Esophagus squamous epithelium (tissue), 5 donors: Measurements from ENCODE around the gene ADK. TPM values are rescaled to one million over a fixed set of nuclear protein-coding genes. Genes with fewer than 3 reads are reported as not detected.
"Not testable (repeated sequence)": the region's sequence is repeated elsewhere in the genome, so short reads cannot be mapped to it uniquely, and the experiment has no call there.

Experiments
- DNase-seq: peaks from one replicate; lab custom pipeline; 2025; lab: John Stamatoyannopoulos, UW
- H3K27ac ChIP-seq, 4 donors: fragments of 200-600 bp; sonication (generic); one replicate each; pipeline ENCODE4 v1.5.1; 2016 to 2019; ENCODE audit warnings: mild to moderate bottlenecking in 1 of 4
- H3K27me3 ChIP-seq, 4 donors: fragments of 200-600 bp; sonication (generic); 1 replicate in 3 of 4; 2 replicates in 1 of 4; pipeline versions ENCODE4 v1.5.1 to v1.6.0; 2017 to 2021; ENCODE audit warnings: antibody characterized with exemption in 1 of 4
- H3K36me3 ChIP-seq, 3 donors: fragments of 200-600 bp; sonication (generic); one replicate each; pipeline ENCODE4 v1.5.1; 2016 to 2019
- H3K4me1 ChIP-seq, 3 donors: fragments of 200-600 bp; sonication (generic); one replicate each; pipeline ENCODE4 v1.5.1; 2017 to 2019
- H3K4me3 ChIP-seq, 4 donors: fragments of 200-600 bp; sonication (generic); 1 replicate in 3 of 4; 2 replicates in 1 of 4; pipeline ENCODE4 v1.5.1; 2016 to 2019; ENCODE audit warnings: mild to moderate bottlenecking in 2 of 4, moderate library complexity in 1 of 4
- H3K9me3 ChIP-seq, 3 donors: fragments of 200-600 bp; sonication (generic); one replicate each; pipeline ENCODE4 v1.5.1; 2016 to 2019
- POLR2A ChIP-seq, 4 donors: fragments of 450-650 bp; IDR thresholded peaks; one replicate each; pipeline ENCODE4 v1.6.1; 2017; ENCODE audit warnings: antibody characterized with exemption in 4 of 4, mild to moderate bottlenecking in 4 of 4, moderate library complexity in 3 of 4
- WGBS, 2 donors: methylation state at CpG; one replicate each; pipeline ENCODE4 v1.1.5; 2018; 5-methylcytosine and 5-hydroxymethylcytosine counted together
- intact Hi-C: fragments of 100-400 bp; cut with DNase I; formaldehyde crosslinking; loops from one replicate; pipeline ENCODE4 v1.15.0; 2022
- total RNA-seq, 4 donors: library from RNA; depleted of rRNA; stranded (reverse); fragments of >200 nt; gene quantifications; one replicate each; pipeline ENCODE4 v1.1.0, GENCODE V29; 2016
- TF ChIP-seq, protein P1 (sequence below), 6 experiments: fragments of 450-650 bp in 4 of 6; fragments of 200-600 bp in 2 of 6; sonication (generic) in 2 of 6; IDR thresholded peaks; one replicate each; pipeline ENCODE4 v1.5.1; 2016 to 2019; ENCODE audit warnings: antibody characterized with exemption in 6 of 6, mild to moderate bottlenecking in 4 of 6, moderate library complexity in 4 of 6
- donor health status: DM: yes; HTN: yes; CAD: no.

ADK gene
- total RNA-seq, 4 donors from 2014 or later: 43.3 to 78.4 (median 68.4) TPM

DNA sequence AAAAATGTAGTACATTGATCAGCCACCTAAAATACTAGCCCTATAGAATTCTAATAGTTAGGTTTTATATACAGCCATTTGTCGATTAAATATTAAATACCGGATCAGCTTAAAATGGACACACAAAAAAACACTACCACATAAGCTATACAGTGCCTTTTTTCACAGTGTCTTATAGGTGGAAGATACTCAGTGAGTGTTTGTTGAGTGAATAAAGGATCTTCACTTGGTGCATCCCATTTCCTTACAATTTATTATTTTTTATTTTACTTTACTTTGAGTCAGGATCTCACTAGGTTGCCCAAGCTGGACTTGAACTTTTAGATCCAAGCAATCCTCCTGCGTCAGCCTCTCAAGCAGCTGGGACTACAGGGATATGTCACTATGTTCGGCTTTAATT is 340.0 kb downstream of the ADK start:
- WGBS, 2 donors: 95 to 100% methylated on average over 4 of the region's 4 CpGs
- Histone ChIP-seq H3K27me3 (no peaks in the 10 kb centered on the region), H3K27ac (no peak overlapping the region), H3K9me3 (no peaks in the 10 kb centered on the region), H3K36me3 (peaks cover 0 to 1% (median 0%) of the 10 kb centered on the region in 3 donors), H3K4me1 (peaks cover 0 to 5% (median 3%) of the 10 kb centered on the region in 3 donors), H3K4me3 (no peak overlapping the region)
- intact Hi-C loops: no loop called here
- no peak for TF ChIP-seq POLR2A (IDR thresholded peaks at IDR 0.05)
- TF ChIP-seq, protein P1, sequence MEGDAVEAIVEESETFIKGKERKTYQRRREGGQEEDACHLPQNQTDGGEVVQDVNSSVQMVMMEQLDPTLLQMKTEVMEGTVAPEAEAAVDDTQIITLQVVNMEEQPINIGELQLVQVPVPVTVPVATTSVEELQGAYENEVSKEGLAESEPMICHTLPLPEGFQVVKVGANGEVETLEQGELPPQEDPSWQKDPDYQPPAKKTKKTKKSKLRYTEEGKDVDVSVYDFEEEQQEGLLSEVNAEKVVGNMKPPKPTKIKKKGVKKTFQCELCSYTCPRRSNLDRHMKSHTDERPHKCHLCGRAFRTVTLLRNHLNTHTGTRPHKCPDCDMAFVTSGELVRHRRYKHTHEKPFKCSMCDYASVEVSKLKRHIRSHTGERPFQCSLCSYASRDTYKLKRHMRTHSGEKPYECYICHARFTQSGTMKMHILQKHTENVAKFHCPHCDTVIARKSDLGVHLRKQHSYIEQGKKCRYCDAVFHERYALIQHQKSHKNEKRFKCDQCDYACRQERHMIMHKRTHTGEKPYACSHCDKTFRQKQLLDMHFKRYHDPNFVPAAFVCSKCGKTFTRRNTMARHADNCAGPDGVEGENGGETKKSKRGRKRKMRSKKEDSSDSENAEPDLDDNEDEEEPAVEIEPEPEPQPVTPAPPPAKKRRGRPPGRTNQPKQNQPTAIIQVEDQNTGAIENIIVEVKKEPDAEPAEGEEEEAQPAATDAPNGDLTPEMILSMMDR (IDR thresholded peaks at IDR 0.05): no peak
- no peak for DNase-seq

DNA sequence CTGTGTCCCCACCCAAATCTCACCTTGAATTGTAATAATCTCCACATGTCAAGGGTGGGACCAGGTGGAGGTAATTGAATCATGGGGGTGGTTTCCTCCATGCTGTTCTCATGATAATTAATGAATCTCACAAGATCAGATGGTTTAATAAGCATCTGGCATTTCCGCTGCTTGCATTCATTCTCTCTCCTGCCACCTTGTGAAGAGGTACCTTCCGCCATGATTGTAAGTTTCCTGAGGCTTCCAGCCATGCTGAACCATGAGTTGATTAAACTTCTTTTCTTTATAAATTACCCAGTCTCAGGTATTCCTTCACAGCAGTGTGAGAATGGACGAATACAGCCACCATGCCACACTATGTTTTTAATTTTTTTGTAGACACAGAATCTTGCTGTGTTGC is 345.3 kb downstream of the ADK start:
- 100% methylated on average over 3 of the region's 3 CpGs for WGBS, 2 donors
- intact Hi-C loops: not testable (repeated sequence)

DNA sequence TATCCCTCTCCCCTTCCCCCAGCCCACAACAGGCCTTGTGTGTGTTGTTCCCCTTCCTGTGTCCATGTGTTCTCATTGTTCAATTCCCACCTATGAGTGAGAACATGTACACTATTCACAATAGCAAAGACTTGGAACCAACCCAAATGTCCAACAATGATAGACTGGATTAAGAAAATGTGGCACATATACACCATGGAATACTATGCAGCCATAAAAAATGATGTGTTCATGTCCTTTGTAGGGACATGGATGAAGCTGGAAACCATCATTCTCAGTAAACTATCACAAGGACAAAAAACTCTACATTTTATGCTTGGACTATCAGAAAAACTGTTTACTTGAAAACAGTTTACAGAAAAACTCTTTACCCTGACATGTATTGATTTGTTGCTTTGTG is 347.6 kb downstream of the ADK start:
- intact Hi-C loops, H3K27me3 ChIP-seq, H3K27ac ChIP-seq, DNase-seq, H3K4me3 ChIP-seq, H3K9me3 ChIP-seq, H3K36me3 ChIP-seq: not testable (repeated sequence)
- H3K4me1 ChIP-seq: peaks cover 0 to 29% (median 8%) of the 10 kb centered on the region in 3 donors

More for the DNA sequence above, 345.3 kb downstream of the ADK start:
- H3K27me3 ChIP-seq, DNase-seq, H3K4me3 ChIP-seq, H3K27ac ChIP-seq, H3K9me3 ChIP-seq, H3K36me3 ChIP-seq: not testable (repeated sequence)
- peaks cover 0 to 10% (median 0%) of the 10 kb centered on the region in 3 donors for H3K4me1 ChIP-seq

GRCh38 chr10:74500026-74500704 is 349.1 kb downstream of the ADK start:
- no peak overlapping the region for H3K27ac ChIP-seq

GRCh38 chr10:74500816-74501215 is 349.8 kb downstream of the ADK start:
- Histone ChIP-seq H3K4me1 (peaks cover 0 to 33% (median 12%) of the 10 kb centered on the region in 3 donors), H3K9me3 (no peaks in the 10 kb centered on the region), H3K36me3 (peaks cover 0 to 3% (median 0%) of the 10 kb centered on the region in 3 donors), H3K27ac (no peak overlapping the region), H3K4me3 (no peak overlapping the region), H3K27me3 (no peaks in the 10 kb centered on the region)
- intact Hi-C loops: no loop called here
- TF ChIP-seq, protein P1 (IDR thresholded peaks at IDR 0.05): no peak
- no peak for TF ChIP-seq POLR2A (IDR thresholded peaks at IDR 0.05)
- DNase-seq: no peak

More at GRCh38 chr10:74500026-74500704, 349.1 kb downstream of the ADK start:
- Histone ChIP-seq H3K4me3 (no peak overlapping the region), H3K27me3 (no peaks in the 10 kb centered on the region), H3K9me3 (no peaks in the 10 kb centered on the region), H3K36me3 (peaks cover 0 to 3% (median 0%) of the 10 kb centered on the region in 3 donors), H3K4me1 (peaks cover 0 to 33% (median 12%) of the 10 kb centered on the region in 3 donors)
- 75 to 86% methylated on average over 4 of the region's 4 CpGs for WGBS, 2 donors
- intact Hi-C loops: no loop called here
- DNase-seq: no peak
- TF ChIP-seq POLR2A (IDR thresholded peaks at IDR 0.05): no peak
- TF ChIP-seq, protein P1 (IDR thresholded peaks at IDR 0.05): no peak

DNA sequence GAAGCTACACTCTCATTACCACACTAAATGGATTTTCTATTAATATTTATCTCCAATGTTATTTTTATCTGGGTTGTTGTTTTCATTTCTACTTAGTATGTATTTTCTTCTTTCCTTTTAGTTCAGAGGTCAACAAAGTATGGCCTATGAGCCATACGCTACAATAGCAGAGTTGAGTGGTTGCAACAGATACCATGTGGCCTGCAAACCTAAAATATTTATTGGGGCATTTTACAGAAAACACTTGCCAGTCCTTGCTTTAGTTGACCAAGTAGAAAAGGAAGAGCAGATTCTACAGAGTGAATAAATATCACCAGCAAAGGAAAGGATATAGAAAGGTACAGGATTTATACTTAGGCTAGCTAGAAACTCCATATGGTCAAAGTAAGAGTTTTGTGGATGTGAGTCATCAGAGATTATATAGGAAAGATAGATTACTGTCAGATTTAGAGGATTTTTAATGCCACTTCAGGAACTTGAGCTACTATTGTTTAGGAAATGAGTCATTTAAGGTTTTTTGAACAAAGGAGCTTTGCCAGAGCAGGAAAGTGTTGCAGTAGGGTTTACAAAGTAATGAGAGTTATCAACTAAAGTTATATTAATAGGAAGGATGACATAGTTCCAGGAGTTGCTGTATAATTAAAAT is 352.1 kb downstream of the ADK start:
- WGBS, 2 donors: 78 to 91% methylated on average over 1 of the region's 1 CpG
- DNase-seq: no peak
- intact Hi-C loops: no loop called here

More for the DNA sequence above, 352.1 kb downstream of the ADK start:
- H3K27ac ChIP-seq: no peak overlapping the region
- H3K4me3 ChIP-seq: no peak overlapping the region
- H3K27me3 ChIP-seq: no peaks in the 10 kb centered on the region
- peaks cover 0 to 33% (median 12%) of the 10 kb centered on the region in 3 donors for H3K4me1 ChIP-seq
- no peaks in the 10 kb centered on the region for H3K36me3 ChIP-seq
- TF ChIP-seq, protein P1 (IDR thresholded peaks at IDR 0.05): no peak
- no peak for TF ChIP-seq POLR2A (IDR thresholded peaks at IDR 0.05)
- H3K9me3 ChIP-seq: no peaks in the 10 kb centered on the region
